ENCODE data around the gene PRICKLE2.

The PRICKLE2 gene

DNA sequence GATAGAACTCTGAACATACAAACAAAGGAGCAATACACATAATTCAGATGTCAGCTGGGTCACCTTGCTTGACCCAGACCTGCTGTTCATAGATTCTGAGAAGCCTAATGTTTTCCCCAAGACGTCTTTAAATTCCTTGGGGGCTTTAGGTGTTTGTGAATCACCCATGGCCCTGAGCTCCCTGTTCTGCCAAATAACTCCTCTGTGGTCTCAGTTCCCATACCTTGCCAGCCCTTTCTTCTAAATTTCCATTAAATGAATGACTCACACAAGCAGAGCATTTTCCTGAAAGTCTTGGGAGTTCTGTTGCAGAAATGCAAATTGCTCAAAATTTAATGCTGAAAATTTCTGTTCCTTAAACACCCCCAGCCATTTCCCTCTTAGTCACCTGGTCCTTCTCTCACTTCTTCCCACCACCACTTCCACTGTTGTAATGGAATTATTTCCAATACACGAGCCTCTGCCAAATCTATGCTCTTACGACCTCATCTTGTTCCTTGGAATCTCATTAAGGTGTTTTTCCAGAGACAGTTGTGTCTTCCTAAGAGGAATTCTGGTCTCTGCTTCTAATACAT lies 168.6 kb downstream of the PRICKLE2 start:
- H3K27ac ChIP-seq (ENCODE audit: low read depth, low read length): no peak overlapping the region
- H3K4me3 ChIP-seq (ENCODE audit: low read length): no peak overlapping the region
- H3K27me3 ChIP-seq (ENCODE audit: control insufficient read depth, insufficient read depth, low read length): no peaks in the 10 kb centered on the region
- no peak overlapping the region for H3K9ac ChIP-seq (ENCODE audit: low read length)
- H3K36me3 ChIP-seq (ENCODE audit: control insufficient read depth, insufficient read depth, low read length): no peaks in the 10 kb centered on the region
- no peaks in the 10 kb centered on the region for H3K4me1 ChIP-seq (ENCODE audit: control insufficient read depth, insufficient read depth, low read length)

DNA sequence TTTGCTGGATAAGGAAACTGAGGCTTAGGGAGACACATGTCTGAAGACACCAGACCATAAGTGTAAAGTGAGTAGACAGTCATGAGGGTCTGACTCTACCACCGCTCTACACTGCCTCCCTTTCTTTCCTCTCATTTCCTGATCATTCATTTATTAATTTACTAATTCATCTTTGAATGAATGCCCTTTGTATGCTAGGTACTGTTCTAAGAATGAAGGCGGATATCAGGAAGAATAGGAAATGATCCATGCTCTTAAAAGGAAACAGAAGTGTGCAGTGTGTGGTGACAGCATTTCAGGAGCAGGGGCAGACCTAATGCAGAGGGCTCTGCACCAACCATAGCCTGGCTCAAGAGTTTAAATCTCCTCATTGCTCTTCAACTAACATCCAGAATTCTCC lies 170.2 kb downstream of the PRICKLE2 start:
- no peaks in the 10 kb centered on the region for H3K27me3 ChIP-seq (ENCODE audit: control insufficient read depth, insufficient read depth, low read length)
- no peak overlapping the region for H3K9ac ChIP-seq (ENCODE audit: low read length)
- no peak overlapping the region for H3K4me3 ChIP-seq (ENCODE audit: low read length)
- H3K36me3 ChIP-seq (ENCODE audit: control insufficient read depth, insufficient read depth, low read length): no peaks in the 10 kb centered on the region
- H3K27ac ChIP-seq (ENCODE audit: low read depth, low read length): no peak overlapping the region
- H3K4me1 ChIP-seq (ENCODE audit: control insufficient read depth, insufficient read depth, low read length): no peaks in the 10 kb centered on the region

DNA sequence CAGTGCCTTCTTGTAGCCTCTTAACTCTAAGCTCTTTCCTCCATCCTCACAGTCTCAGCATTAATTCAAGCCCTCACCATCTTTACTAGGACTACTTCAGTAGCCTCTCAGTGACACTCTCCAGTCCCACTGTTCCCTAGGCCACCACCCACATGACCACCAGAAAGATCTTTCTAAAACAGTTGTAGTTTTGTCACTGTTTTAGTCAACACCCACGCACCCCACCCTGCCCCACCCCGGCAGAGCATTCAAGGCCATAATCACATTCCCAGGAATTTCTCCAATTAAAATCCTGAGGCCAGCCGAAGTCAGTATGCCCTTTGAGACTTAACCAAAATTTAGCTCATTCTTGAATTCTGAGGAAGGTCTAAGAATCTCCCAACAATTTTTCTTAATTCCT lies 170.8 kb downstream of the PRICKLE2 start:
- Histone ChIP-seq H3K36me3 (ENCODE audit: control insufficient read depth, insufficient read depth, low read length) (no peaks in the 10 kb centered on the region), H3K27me3 (ENCODE audit: control insufficient read depth, insufficient read depth, low read length) (no peaks in the 10 kb centered on the region), H3K4me1 (ENCODE audit: control insufficient read depth, insufficient read depth, low read length) (no peaks in the 10 kb centered on the region), H3K27ac (ENCODE audit: low read depth, low read length) (no peak overlapping the region), H3K9ac (ENCODE audit: low read length) (no peak overlapping the region), H3K4me3 (ENCODE audit: low read length) (no peak overlapping the region)

DNA sequence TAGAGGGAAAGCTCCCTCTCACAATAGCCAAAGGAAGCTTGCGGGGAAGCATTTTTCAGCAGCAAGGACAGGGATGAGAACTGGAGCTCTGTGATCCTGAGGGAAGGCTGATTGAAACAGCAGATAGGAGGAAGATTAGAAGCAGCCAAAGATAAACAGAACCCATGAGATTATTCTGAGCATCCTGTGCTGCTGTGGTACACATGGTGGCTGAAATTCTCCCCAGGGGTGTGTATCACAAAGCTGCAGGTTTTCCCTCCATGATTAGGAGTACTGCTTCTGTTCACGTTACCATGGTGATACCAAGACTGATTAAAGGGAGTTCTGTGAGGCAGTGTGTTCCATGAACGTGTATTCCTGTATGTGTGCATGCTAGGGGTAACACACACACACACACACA lies 171.7 kb downstream of the PRICKLE2 start:
- Histone ChIP-seq H3K4me3 (ENCODE audit: low read length) (no peak overlapping the region), H3K36me3 (ENCODE audit: control insufficient read depth, insufficient read depth, low read length) (no peaks in the 10 kb centered on the region), H3K4me1 (ENCODE audit: control insufficient read depth, insufficient read depth, low read length) (no peaks in the 10 kb centered on the region), H3K27ac (ENCODE audit: low read depth, low read length) (no peak overlapping the region), H3K9ac (ENCODE audit: low read length) (no peak overlapping the region), H3K27me3 (ENCODE audit: control insufficient read depth, insufficient read depth, low read length) (no peaks in the 10 kb centered on the region)

DNA sequence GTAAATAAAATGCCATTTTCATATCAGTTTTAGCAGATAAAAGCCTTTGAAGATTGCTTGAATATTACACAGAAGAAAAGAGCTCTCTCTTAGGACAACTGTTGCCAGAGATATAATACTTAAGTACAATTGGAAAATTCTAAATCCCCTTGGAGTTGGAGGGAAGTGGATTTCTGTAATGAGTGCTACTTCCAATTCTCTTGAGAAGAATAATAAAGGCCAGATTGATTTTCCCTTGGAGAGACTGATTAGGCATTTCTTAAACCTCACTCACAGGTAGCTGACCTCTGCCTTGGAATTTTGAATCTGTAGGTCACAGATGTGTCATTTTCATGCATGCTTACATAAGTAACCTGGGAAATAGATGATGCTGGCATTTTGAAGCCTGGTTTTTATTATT lies 172.1 kb downstream of the PRICKLE2 start:
- Histone ChIP-seq H3K4me3 (ENCODE audit: low read length) (no peak overlapping the region), H3K27ac (ENCODE audit: low read depth, low read length) (no peak overlapping the region), H3K9ac (ENCODE audit: low read length) (no peak overlapping the region), H3K4me1 (ENCODE audit: control insufficient read depth, insufficient read depth, low read length) (no peaks in the 10 kb centered on the region), H3K36me3 (ENCODE audit: control insufficient read depth, insufficient read depth, low read length) (no peaks in the 10 kb centered on the region), H3K27me3 (ENCODE audit: control insufficient read depth, insufficient read depth, low read length) (no peaks in the 10 kb centered on the region)

DNA sequence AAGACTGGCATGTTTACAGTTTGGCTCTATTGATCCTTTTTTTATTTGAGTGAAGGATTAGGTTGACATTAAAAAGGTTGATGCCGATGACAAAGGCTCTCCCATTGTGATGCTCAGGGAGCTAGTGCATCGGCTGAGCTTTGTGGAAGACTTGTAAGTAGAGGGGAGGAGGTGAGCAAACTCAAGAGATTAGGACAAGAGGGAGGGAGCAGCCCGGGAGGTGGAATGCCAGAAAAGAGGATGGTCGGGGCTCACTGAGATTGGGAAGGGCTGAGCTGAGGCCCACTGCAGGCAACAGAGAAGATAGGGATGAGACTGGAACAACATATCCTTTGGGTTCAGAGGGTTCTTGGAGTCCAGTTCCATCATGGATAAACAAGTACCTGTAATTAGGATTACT lies 175.4 kb downstream of the PRICKLE2 start:
- Histone ChIP-seq H3K4me1 (ENCODE audit: control insufficient read depth, insufficient read depth, low read length) (no peaks in the 10 kb centered on the region), H3K9ac (ENCODE audit: low read length) (no peak overlapping the region), H3K27me3 (ENCODE audit: control insufficient read depth, insufficient read depth, low read length) (no peaks in the 10 kb centered on the region), H3K27ac (ENCODE audit: low read depth, low read length) (no peak overlapping the region), H3K36me3 (ENCODE audit: control insufficient read depth, insufficient read depth, low read length) (no peaks in the 10 kb centered on the region), H3K4me3 (ENCODE audit: low read length) (no peak overlapping the region)

DNA sequence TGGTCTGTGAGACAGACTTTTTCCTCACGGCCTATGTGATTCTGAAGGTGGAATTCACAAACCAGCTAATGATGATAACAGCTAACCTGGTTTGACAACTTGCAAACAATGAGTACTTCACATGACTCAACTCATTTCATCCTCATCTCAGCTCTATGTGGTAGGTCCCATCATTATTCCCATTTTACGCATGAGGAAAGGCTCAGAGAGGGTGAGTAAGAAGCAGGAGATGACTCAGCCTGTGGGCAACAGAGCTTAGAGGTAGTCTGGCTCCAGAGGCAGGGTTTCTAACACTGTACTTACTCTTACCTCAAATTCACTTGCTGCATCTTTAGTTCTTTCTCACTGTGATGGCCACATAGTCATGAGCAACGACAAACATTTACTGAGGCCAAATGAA lies 176.1 kb downstream of the PRICKLE2 start:
- H3K36me3 ChIP-seq (ENCODE audit: control insufficient read depth, insufficient read depth, low read length): no peaks in the 10 kb centered on the region
- H3K4me1 ChIP-seq (ENCODE audit: control insufficient read depth, insufficient read depth, low read length): no peaks in the 10 kb centered on the region
- no peak overlapping the region for H3K4me3 ChIP-seq (ENCODE audit: low read length)
- no peaks in the 10 kb centered on the region for H3K27me3 ChIP-seq (ENCODE audit: control insufficient read depth, insufficient read depth, low read length)
- no peak overlapping the region for H3K27ac ChIP-seq (ENCODE audit: low read depth, low read length)
- H3K9ac ChIP-seq (ENCODE audit: low read length): no peak overlapping the region

DNA sequence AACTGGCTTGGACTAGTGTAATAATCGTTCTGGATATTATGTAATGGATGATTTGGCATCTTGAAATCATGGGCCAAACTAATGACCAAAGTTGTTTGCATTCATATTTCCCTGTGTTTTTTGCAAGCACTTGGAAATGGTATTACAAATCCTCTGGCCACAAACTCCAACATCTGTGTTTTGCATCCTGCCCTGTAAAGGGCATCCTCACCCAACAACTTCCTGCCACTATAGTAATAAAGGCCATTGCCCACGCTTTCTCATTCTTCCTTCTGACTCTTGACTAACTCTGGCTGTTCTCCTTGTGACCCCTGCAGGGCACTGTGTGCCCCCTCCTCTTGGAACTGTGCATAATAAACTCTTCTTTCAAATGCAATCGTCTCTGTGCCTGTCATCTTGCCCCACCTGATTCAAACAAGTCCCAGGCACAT lies 176.6 kb downstream of the PRICKLE2 start:
- H3K4me3 ChIP-seq (ENCODE audit: low read length): no peak overlapping the region
- no peaks in the 10 kb centered on the region for H3K27me3 ChIP-seq (ENCODE audit: control insufficient read depth, insufficient read depth, low read length)
- no peak overlapping the region for H3K9ac ChIP-seq (ENCODE audit: low read length)
- no peaks in the 10 kb centered on the region for H3K4me1 ChIP-seq (ENCODE audit: control insufficient read depth, insufficient read depth, low read length)
- H3K36me3 ChIP-seq (ENCODE audit: control insufficient read depth, insufficient read depth, low read length): no peaks in the 10 kb centered on the region
- no peak overlapping the region for H3K27ac ChIP-seq (ENCODE audit: low read depth, low read length)

DNA sequence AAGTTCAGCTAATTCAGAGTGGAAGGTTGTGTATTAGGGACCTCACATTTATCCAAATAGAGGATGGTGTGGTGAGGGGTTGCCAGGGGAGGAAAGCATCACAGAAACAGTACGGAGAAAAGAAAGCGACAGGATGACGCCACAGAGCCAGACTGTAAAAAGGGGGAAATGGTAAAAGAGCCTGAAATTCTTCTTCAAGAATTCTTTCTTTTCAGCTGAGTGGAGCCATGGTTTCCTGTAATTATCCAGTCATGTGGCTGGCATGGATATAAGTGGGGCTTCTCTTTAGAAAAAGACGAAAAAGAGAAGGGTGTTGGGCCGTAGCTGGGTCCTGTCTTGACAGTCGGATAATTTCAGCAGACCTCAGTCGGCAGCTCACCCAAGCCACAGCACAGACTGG lies 177.5 kb downstream of the PRICKLE2 start:
- Histone ChIP-seq H3K36me3 (ENCODE audit: control insufficient read depth, insufficient read depth, low read length) (no peaks in the 10 kb centered on the region), H3K27me3 (ENCODE audit: control insufficient read depth, insufficient read depth, low read length) (no peaks in the 10 kb centered on the region), H3K27ac (ENCODE audit: low read depth, low read length) (peak overlapping the region; percentile 15), H3K9ac (ENCODE audit: low read length) (no peak overlapping the region), H3K4me3 (ENCODE audit: low read length) (no peak overlapping the region), H3K4me1 (ENCODE audit: control insufficient read depth, insufficient read depth, low read length) (no peaks in the 10 kb centered on the region)

DNA sequence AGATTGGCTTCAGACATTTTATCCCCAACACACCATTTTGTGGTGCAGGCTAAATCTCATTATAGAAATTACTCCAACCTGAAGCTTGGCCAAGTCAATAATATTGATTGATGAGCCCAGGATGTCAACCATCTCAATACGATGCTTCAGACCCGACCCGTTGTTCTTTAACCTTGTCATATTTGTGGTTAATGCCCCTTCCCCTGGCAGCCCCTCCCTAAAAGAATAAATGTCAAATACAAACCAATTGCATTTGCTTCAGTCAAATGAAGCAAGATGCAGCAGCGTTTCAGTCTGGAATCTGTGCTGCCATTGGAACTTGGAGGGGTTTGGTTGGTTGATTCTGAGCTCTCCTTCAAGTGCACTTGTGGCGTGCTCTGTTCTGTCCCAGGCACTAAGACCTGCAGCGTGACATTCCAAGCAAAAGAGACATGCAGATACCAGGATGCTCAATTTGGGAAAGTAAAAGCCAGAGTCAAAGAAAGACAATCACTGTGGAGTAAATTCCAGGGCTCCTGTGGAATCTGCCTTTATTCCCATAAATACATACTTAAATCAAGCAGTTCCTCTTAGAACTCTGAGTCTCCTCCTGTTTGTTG lies 178.2 kb downstream of the PRICKLE2 start:
- H3K36me3 ChIP-seq (ENCODE audit: control insufficient read depth, insufficient read depth, low read length): no peaks in the 10 kb centered on the region
- no peak overlapping the region for H3K4me3 ChIP-seq (ENCODE audit: low read length)
- H3K9ac ChIP-seq (ENCODE audit: low read length): no peak overlapping the region
- no peaks in the 10 kb centered on the region for H3K4me1 ChIP-seq (ENCODE audit: control insufficient read depth, insufficient read depth, low read length)
- H3K27me3 ChIP-seq (ENCODE audit: control insufficient read depth, insufficient read depth, low read length): no peaks in the 10 kb centered on the region
- H3K27ac ChIP-seq (ENCODE audit: low read depth, low read length): no peak overlapping the region

DNA sequence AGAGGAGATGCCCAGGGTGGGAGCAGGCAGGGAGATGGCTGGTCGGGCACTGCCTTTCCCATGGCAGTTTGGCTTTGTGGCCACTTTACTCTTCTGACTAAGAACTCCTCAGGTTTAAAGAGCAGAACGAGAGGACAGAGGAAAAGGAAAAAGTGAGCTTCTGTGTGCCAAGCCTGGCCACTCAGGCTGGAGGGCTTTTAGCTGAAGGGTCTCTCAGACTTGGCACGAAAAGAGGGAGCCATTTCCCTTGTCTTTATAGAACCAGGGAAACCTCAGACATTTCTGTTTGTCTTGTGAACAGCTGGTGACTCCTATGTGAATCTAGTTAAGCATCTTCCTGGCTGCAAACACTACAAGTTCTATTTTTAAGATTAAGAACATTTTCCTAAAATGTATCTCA lies 178.7 kb downstream of the PRICKLE2 start:
- H3K9ac ChIP-seq (ENCODE audit: low read length): no peak overlapping the region
- H3K27me3 ChIP-seq (ENCODE audit: control insufficient read depth, insufficient read depth, low read length): no peaks in the 10 kb centered on the region
- H3K27ac ChIP-seq (ENCODE audit: low read depth, low read length): no peak overlapping the region
- H3K4me1 ChIP-seq (ENCODE audit: control insufficient read depth, insufficient read depth, low read length): no peaks in the 10 kb centered on the region
- no peaks in the 10 kb centered on the region for H3K36me3 ChIP-seq (ENCODE audit: control insufficient read depth, insufficient read depth, low read length)
- H3K4me3 ChIP-seq (ENCODE audit: low read length): no peak overlapping the region

DNA sequence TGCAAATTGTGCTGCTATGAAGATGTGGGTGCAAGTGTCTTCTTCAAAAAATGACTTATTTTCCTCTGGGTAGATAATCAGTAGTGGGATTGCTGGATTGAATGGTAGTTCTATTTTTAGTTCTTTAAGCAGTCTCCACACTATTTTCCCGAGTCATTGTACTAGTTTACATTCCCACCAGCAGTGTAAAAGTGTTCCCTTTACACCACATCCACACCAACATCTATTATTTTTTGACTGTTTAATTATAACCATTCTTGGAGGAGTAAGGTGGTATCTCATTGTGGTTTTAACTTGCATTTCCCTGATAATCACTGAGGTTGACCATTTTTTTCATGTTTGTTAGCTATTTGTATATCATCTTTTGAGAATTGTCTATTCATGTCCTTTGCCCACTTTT lies 182.3 kb downstream of the PRICKLE2 start:
- no peaks in the 10 kb centered on the region for H3K27me3 ChIP-seq (ENCODE audit: control insufficient read depth, insufficient read depth, low read length)
- no peak overlapping the region for H3K4me3 ChIP-seq (ENCODE audit: low read length)
- H3K4me1 ChIP-seq (ENCODE audit: control insufficient read depth, insufficient read depth, low read length): no peaks in the 10 kb centered on the region
- no peak overlapping the region for H3K9ac ChIP-seq (ENCODE audit: low read length)
- H3K27ac ChIP-seq (ENCODE audit: low read depth, low read length): no peak overlapping the region
- H3K36me3 ChIP-seq (ENCODE audit: control insufficient read depth, insufficient read depth, low read length): no peaks in the 10 kb centered on the region
